Right lobe of liver (tissue), 6 donors: Measurements from ENCODE around the gene CHD2. TPM values are rescaled to one million over a fixed set of nuclear protein-coding genes. Genes with fewer than 3 reads are reported as not detected.

ENCODE experiments used
- ATAC-seq, 4 donors: fragments of 200-7000 bp; cut with Tn5 transposase; one replicate each; pipeline ENCODE4 v1.9.1; 2020; ENCODE audit warnings: mild to moderate bottlenecking in 4 of 4, moderate library complexity in 4 of 4
- DNase-seq, 3 donors: peaks; one replicate each; pipeline ENCODE4 v3.0.0-alpha.2; 2020
- H3K27ac ChIP-seq, 3 donors: fragments of 200-600 bp; one replicate each; pipeline ENCODE4 v1.8.0; 2022
- H3K27me3 ChIP-seq, 2 donors: fragments of 200-600 bp; one replicate each; pipeline ENCODE4 v1.8.0; 2022
- H3K36me3 ChIP-seq, 4 donors: fragments of 200-600 bp; sonication (generic) in 1 of 4; one replicate each; pipeline versions ENCODE4 v1.5.1 to v1.8.0; 2017 to 2022; ENCODE audit warnings: control low read depth in 1 of 4
- H3K4me1 ChIP-seq, 4 donors: fragments of 200-600 bp; sonication (generic) in 1 of 4; one replicate each; pipeline versions ENCODE4 v1.5.1 to v1.8.0; 2017 to 2022; ENCODE audit warnings: control low read depth in 1 of 4
- H3K4me3 ChIP-seq, 3 donors: fragments of 200-600 bp; one replicate each; pipeline ENCODE4 v1.8.0; 2022
- H3K9me3 ChIP-seq, 4 donors: fragments of 200-600 bp; sonication (generic) in 1 of 4; one replicate each; pipeline versions ENCODE4 v1.5.1 to v1.8.0; 2017 to 2022; ENCODE audit warnings: control low read depth in 1 of 4
- CTCF ChIP-seq, 4 donors: fragments of 200-600 bp in 3 of 4; fragments of 450-650 bp in 1 of 4; IDR thresholded peaks; one replicate each; pipeline versions ENCODE4 v1.5.1 to v1.8.0; 2016 to 2022; ENCODE audit warnings: antibody characterized with exemption in 4 of 4, mild to moderate bottlenecking in 2 of 4
- POLR2A ChIP-seq: fragments of 450-650 bp; IDR thresholded peaks from one replicate; pipeline ENCODE4 v1.6.1; 2017; ENCODE audit warnings: antibody characterized with exemption, mild to moderate bottlenecking
- WGBS: methylation state at CpG from one replicate; pipeline ENCODE4 v1.1.6; 2018; ENCODE audit warnings: low coverage, low lambda C conversion rate; ENCODE audit not compliant: insufficient coverage; ENCODE audit errors: missing lambda C conversion rate; 5-methylcytosine and 5-hydroxymethylcytosine counted together
- intact Hi-C, 2 donors: fragments of 100-400 bp; cut with DNase I; formaldehyde crosslinking; loops; one replicate each; pipeline versions ENCODE4 v1.11.2 to v1.14.1; 2022
- total RNA-seq, 6 experiments: library from RNA; depleted of rRNA in 2 of 6; stranded (reverse); fragments of >200 nt in 2 of 6; fragmentation: NEBNext Ultra II Directional in 3 of 6; extraction: Animal tissue kit (Norgen Biotek cat#: 25700) in 3 of 6; gene quantifications; one replicate each; pipeline versions ENCODE4 v1.1.0 to v1.2.4, GENCODE V29; 2016 to 2023
- donor health status: DM: no; HTN: yes; CAD: no.
- donor health status: DM: no; HTN: no; CAD: no.
- donor health status: DM: no; HTN: no; CAD: no.
- donor health status: DM: no; HTN: yes; CAD: no.
- donor health status: DM: no; HTN: yes; CAD: no.

CHD2 gene
- total RNA-seq, 6 experiments from 2014 or later, result 41.4 to 65.0 (median 56.6) TPM

- Histone ChIP-seq H3K27me3 (no peaks in the 10 kb centered on the region), H3K27ac (no peak overlapping the region), H3K4me1 (peaks cover 0 to 7% (median 0%) of the 10 kb centered on the region in 4 donors), H3K9me3 (no peaks in the 10 kb centered on the region), H3K36me3 (no peaks in the 10 kb centered on the region), H3K4me3 (no peak overlapping the region)
- DNase-seq (no peak), ATAC-seq (no peak)
- WGBS, result 55% methylated on average over 5 of the region's 5 CpGs
- intact Hi-C loops, result no loop called here
- TF ChIP-seq POLR2A (no peak), CTCF (IDR thresholded peaks at IDR 0.05) (no peak)
Observed at GRCh38 chr15:92878593-92879053, 21.5 kb upstream of the CHD2 start.

GRCh38 chr15:92879949-92880725 is 20.0 kb upstream of the CHD2 start:
- intact Hi-C loops, result no loop called here
- no peak overlapping the region for H3K4me3 ChIP-seq
- TF ChIP-seq CTCF (IDR thresholded peaks at IDR 0.05) (no peak), POLR2A (no peak)
- no peaks in the 10 kb centered on the region for H3K36me3 ChIP-seq
- 91% methylated on average over 7 of the region's 7 CpGs for WGBS
- no peak for ATAC-seq
- DNase-seq, result no peak
- H3K27me3 ChIP-seq, result no peaks in the 10 kb centered on the region
- no peaks in the 10 kb centered on the region for H3K9me3 ChIP-seq
- peaks cover 0 to 8% (median 0%) of the 10 kb centered on the region in 4 donors for H3K4me1 ChIP-seq
- H3K27ac ChIP-seq, result no peak overlapping the region

- 93% methylated on average over 1 of the region's 2 CpGs for WGBS
- Histone ChIP-seq H3K4me1 (peaks cover 0 to 15% (median 2%) of the 10 kb centered on the region in 4 donors), H3K4me3 (no peak overlapping the region), H3K27ac (peak overlapping the region in 1 of 3 donors; percentile 95), H3K27me3 (no peaks in the 10 kb centered on the region), H3K9me3 (no peaks in the 10 kb centered on the region), H3K36me3 (peaks cover 0 to 6% (median 0%) of the 10 kb centered on the region in 4 donors)
- ATAC-seq, result no peak
- TF ChIP-seq POLR2A (no peak), CTCF (IDR thresholded peaks at IDR 0.05) (no peak)
- intact Hi-C loops, result no loop called here
- no peak for DNase-seq
Observed at GRCh38 chr15:92880796-92881195, 19.3 kb upstream of the CHD2 start.

GRCh38 chr15:92881211-92881754 is 18.8 kb upstream of the CHD2 start:
- Histone ChIP-seq H3K27ac (peak overlapping the region; percentile 79 to 95 (median 94)), H3K36me3 (peaks cover 0 to 11% (median 0%) of the 10 kb centered on the region in 4 donors), H3K4me1 (peaks cover 0 to 19% (median 4%) of the 10 kb centered on the region in 4 donors), H3K9me3 (no peaks in the 10 kb centered on the region), H3K27me3 (no peaks in the 10 kb centered on the region), H3K4me3 (peak overlapping the region in 2 of 3 donors; percentile 51 to 54)
- DNase-seq (no peak), ATAC-seq (no peak)
- 24% methylated on average over 7 of the region's 7 CpGs for WGBS
- TF ChIP-seq POLR2A (no peak), CTCF (IDR thresholded peaks at IDR 0.05) (no peak)
- intact Hi-C loops, result no loop called here
